Mesenchymal stem cell (in vitro differentiated cells and primary cell): ENCODE data around the gene RSF1.

Experiments
- DNase-seq: peaks from one replicate; pipeline ENCODE4 v3.0.0-alpha.2; 2013
- H2AFZ ChIP-seq: one replicate; pipeline ENCODE4 v1.6.1; 2013; ENCODE audit warnings: low read depth, mild to moderate bottlenecking, control low read depth, inconsistent platforms, low read length, moderate library complexity
- H2AK5ac ChIP-seq: 2 replicates; pipeline ENCODE4 v1.6.1; 2013; ENCODE audit warnings: low read length, moderate library complexity, mild to moderate bottlenecking, inconsistent platforms; ENCODE audit not compliant: severe bottlenecking
- H2BK120ac ChIP-seq: one replicate; pipeline ENCODE4 v1.6.1; 2013; ENCODE audit warnings: low read depth, mild to moderate bottlenecking, inconsistent platforms, low read length, moderate library complexity
- H2BK12ac ChIP-seq, 2 experiments: one replicate each; pipeline ENCODE4 v1.6.1; 2013; ENCODE audit warnings: inconsistent platforms in 2 of 2, low read length in 2 of 2, mild to moderate bottlenecking in 2 of 2, moderate library complexity in 2 of 2, control low read depth in 1 of 2
- H2BK15ac ChIP-seq: one replicate; pipeline ENCODE4 v1.6.1; 2013; ENCODE audit warnings: mild to moderate bottlenecking, low read depth, inconsistent platforms; ENCODE audit not compliant: poor library complexity, severe bottlenecking
- H2BK5ac ChIP-seq: 2 replicates; pipeline ENCODE4 v1.6.1; 2013; ENCODE audit warnings: low read depth, mild to moderate bottlenecking, low read length, control low read depth, inconsistent platforms; ENCODE audit not compliant: poor library complexity, severe bottlenecking
- H3K14ac ChIP-seq, 2 experiments: one replicate each; pipeline ENCODE4 v1.6.1; 2013; ENCODE audit warnings: inconsistent platforms in 2 of 2, low read length in 2 of 2, control low read depth in 1 of 2, mild to moderate bottlenecking in 1 of 2, moderate library complexity in 1 of 2
- H3K18ac ChIP-seq, 2 experiments: one replicate each; pipeline ENCODE4 v1.6.1; 2013; ENCODE audit warnings: inconsistent platforms in 2 of 2, low read length in 2 of 2, control low read depth in 1 of 2, low read depth in 1 of 2, mild to moderate bottlenecking in 1 of 2
- H3K23ac ChIP-seq, 2 experiments: one replicate each; pipeline ENCODE4 v1.6.1; 2013; ENCODE audit warnings: inconsistent platforms in 2 of 2, low read length in 2 of 2, mild to moderate bottlenecking in 2 of 2, moderate library complexity in 2 of 2, control low read depth in 1 of 2
- H3K27ac ChIP-seq: 2 replicates; pipeline ENCODE4 v1.5.1; 2013; ENCODE audit warnings: mild to moderate bottlenecking, moderate library complexity, low read length, control low read depth, inconsistent platforms; ENCODE audit not compliant: poor library complexity, severe bottlenecking
- H3K27me3 ChIP-seq, 2 experiments: 2 replicates each; pipeline versions ENCODE4 v1.6.1 to v1.7.0; 2013; ENCODE audit warnings: low read length in 2 of 2, mild to moderate bottlenecking in 2 of 2, moderate library complexity in 2 of 2, control low read depth in 1 of 2, inconsistent platforms in 1 of 2; ENCODE audit not compliant: control insufficient read depth in 1 of 2, insufficient read depth in 1 of 2
- H3K36me3 ChIP-seq, 2 experiments: 2 replicates each; pipeline versions ENCODE4 v1.6.1 to v1.7.0; 2013; ENCODE audit warnings: low read length in 2 of 2, control low read depth in 1 of 2, inconsistent platforms in 1 of 2, low read depth in 1 of 2, mild to moderate bottlenecking in 1 of 2; ENCODE audit not compliant: insufficient read depth in 2 of 2, control insufficient read depth in 1 of 2
- H3K4ac ChIP-seq, 2 experiments: one replicate each; pipeline ENCODE4 v1.6.1; 2013; ENCODE audit warnings: inconsistent platforms in 2 of 2, low read length in 2 of 2, mild to moderate bottlenecking in 2 of 2, moderate library complexity in 2 of 2, control low read depth in 1 of 2, low read depth in 1 of 2
- H3K4me1 ChIP-seq: 2 replicates; pipeline ENCODE4 v1.6.1; 2013; ENCODE audit warnings: low read depth, low read length, control low read depth; ENCODE audit not compliant: control insufficient read depth, insufficient read depth
- H3K4me2 ChIP-seq: 2 replicates; pipeline ENCODE4 v1.6.1; 2013; ENCODE audit warnings: low read length, mild to moderate bottlenecking, inconsistent platforms; ENCODE audit not compliant: poor library complexity, severe bottlenecking
- H3K4me3 ChIP-seq, 2 experiments: 2 replicates each; pipeline versions ENCODE4 v1.5.1 to v1.7.0; 2013; ENCODE audit warnings: low read length in 2 of 2, mild to moderate bottlenecking in 2 of 2, control low read depth in 1 of 2, low read depth in 1 of 2; ENCODE audit not compliant: insufficient read depth in 1 of 2
- H3K79me1 ChIP-seq: replicated peaks from 2 replicates; pipeline ENCODE4 v1.6.1; 2013; ENCODE audit warnings: mild to moderate bottlenecking, control low read depth, low read length, inconsistent platforms; ENCODE audit not compliant: poor library complexity, severe bottlenecking
- H3K9ac ChIP-seq: 2 replicates; pipeline ENCODE4 v1.7.0; 2013; ENCODE audit warnings: mild to moderate bottlenecking, low read length, moderate library complexity
- H3K9me3 ChIP-seq: 2 replicates; pipeline ENCODE4 v1.7.0; 2013; ENCODE audit warnings: mild to moderate bottlenecking, low read length; ENCODE audit not compliant: control insufficient read depth
- H4K8ac ChIP-seq: one replicate; pipeline ENCODE4 v1.6.1; 2013; ENCODE audit warnings: inconsistent platforms, mild to moderate bottlenecking, low read length, moderate library complexity
- H4K91ac ChIP-seq: one replicate; pipeline ENCODE4 v1.6.1; 2013; ENCODE audit warnings: mild to moderate bottlenecking, low read length, inconsistent platforms
- WGBS: methylation state at CpG from one replicate; pipeline ENCODE4 v1.1.7; 2013; ENCODE audit warnings: mixed read lengths; 5-methylcytosine and 5-hydroxymethylcytosine counted together

RSF1 gene

DNA sequence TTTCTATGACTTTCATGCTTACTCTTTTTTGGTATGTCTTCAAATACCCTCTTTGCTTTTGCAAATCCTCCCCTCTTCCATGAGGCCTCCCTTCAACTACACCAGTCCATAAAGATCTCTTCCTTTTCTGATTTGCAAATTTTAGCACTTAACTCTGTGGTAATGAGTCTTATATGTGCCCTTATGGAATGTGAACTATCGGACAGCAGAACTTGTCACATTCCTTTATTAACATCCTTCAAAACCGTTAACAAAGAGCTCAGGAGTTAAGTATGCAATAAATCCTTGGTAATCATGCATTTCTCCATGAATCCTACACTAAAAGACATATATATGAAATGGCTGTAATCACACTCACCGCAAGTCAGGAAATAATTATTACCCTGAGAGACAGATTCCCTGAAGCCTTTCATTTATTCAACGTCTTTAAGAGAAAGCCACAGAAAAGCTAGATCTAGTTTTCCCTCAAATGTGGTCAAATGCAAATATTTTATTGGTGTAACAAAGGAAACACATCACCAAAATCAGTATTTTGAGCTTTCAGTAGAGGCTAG is 190.3 kb downstream of the RSF1 start:
- no peak overlapping the region for H2AK5ac ChIP-seq
- DNase-seq = no peak
- no peaks in the 10 kb centered on the region for H3K27me3 ChIP-seq
- H2AFZ ChIP-seq = no peak overlapping the region
- peaks cover 10 to 22% of the 10 kb centered on the region in 2 experiments for H3K36me3 ChIP-seq
- H4K8ac ChIP-seq = no peak overlapping the region
- peaks cover 16% of the 10 kb centered on the region for H3K79me1 ChIP-seq
- no peak overlapping the region for H3K9ac ChIP-seq
- no peak overlapping the region for H3K23ac ChIP-seq
- H2BK12ac ChIP-seq = no peak overlapping the region
- no peak overlapping the region for H3K27ac ChIP-seq
- no peak overlapping the region for H3K4ac ChIP-seq
- no peak overlapping the region for H3K4me2 ChIP-seq
- H3K18ac ChIP-seq = no peak overlapping the region
- H4K91ac ChIP-seq = no peak overlapping the region
- H3K4me1 ChIP-seq = no peaks in the 10 kb centered on the region
- no peak overlapping the region for H3K14ac ChIP-seq
- no peak overlapping the region for H2BK5ac ChIP-seq
- H2BK15ac ChIP-seq = no peak overlapping the region
- no peak overlapping the region for H3K4me3 ChIP-seq
- H2BK120ac ChIP-seq = no peak overlapping the region
- no peaks in the 10 kb centered on the region for H3K9me3 ChIP-seq
- 94% methylated on average over 3 of the region's 4 CpGs for WGBS

DNA sequence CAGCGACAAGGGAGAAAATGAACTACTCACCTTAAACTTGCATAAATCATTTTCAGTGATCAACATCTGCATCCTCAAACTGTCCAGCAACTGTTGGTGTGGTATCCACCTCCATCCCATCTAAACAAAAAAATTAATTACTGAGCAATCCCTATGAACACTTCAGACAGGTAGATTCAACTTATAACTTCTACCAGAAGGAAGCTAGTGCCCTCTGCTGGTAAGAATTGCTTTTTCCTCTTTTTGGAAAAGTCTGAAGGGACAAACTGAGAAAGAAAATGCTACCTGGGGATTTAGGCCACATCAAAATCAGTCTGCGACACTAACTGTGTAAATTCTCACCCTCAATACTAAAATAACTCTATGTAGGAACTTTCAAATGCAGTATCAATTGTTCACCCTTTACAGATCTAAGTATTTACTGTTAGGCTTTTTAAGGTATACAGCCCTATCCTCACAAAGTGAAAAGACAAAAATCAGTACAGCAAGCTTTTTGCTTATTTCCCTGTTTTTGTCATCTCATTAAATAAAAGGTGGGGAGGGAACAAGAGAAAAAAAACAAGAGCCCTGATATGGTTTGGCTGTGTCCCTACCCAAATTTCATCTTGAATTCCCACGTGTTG is 200.8 kb downstream of the RSF1 start:
- 86% methylated on average over 3 of the region's 3 CpGs for WGBS
- no peak overlapping the region for H3K23ac ChIP-seq
- no peak overlapping the region for H3K9ac ChIP-seq
- H2AFZ ChIP-seq = no peak overlapping the region
- H3K4me3 ChIP-seq = no peak overlapping the region
- no peak overlapping the region for H2BK5ac ChIP-seq
- no peak overlapping the region for H4K8ac ChIP-seq
- no peak overlapping the region for H2BK12ac ChIP-seq
- no peaks in the 10 kb centered on the region for H3K4me1 ChIP-seq
- H3K9me3 ChIP-seq = no peaks in the 10 kb centered on the region
- no peak overlapping the region for H2BK15ac ChIP-seq
- H3K36me3 ChIP-seq = peaks cover 18 to 77% of the 10 kb centered on the region in 2 experiments
- no peak overlapping the region for H2BK120ac ChIP-seq
- DNase-seq = peak; percentile 54
- H3K18ac ChIP-seq = no peak overlapping the region
- no peak overlapping the region for H3K4me2 ChIP-seq
- H3K27me3 ChIP-seq = no peaks in the 10 kb centered on the region
- H2AK5ac ChIP-seq = no peak overlapping the region
- no peak overlapping the region for H4K91ac ChIP-seq
- H3K14ac ChIP-seq = no peak overlapping the region
- H3K79me1 ChIP-seq = peaks cover 11% of the 10 kb centered on the region
- no peak overlapping the region for H3K27ac ChIP-seq
- H3K4ac ChIP-seq = no peak overlapping the region

DNA sequence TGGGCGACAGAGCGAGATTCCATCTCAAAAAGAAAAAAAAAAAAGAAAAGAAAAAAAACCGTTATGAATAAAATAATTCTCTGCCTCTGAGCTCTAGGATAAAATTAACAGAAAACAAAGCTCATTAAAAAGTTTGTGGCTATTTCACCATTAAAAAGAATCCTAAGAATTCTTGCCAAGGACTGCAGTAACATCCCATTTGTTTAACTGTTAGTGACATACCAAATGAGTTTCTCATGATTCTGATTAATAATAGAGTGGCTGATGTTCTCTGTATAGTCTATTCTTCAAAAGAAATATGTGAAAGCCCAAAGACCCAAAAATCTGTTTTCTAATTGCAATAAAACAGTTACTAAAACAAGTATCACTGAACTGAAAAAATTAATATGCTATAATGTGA is 202.6 kb downstream of the RSF1 start:
- Histone ChIP-seq H2AFZ (no peak overlapping the region), H2BK5ac (no peak overlapping the region), H4K91ac (no peak overlapping the region), H3K4me3 (no peak overlapping the region), H3K27ac (no peak overlapping the region), H2BK120ac (no peak overlapping the region), H2BK15ac (no peak overlapping the region), H3K18ac (no peak overlapping the region), H3K27me3 (no peaks in the 10 kb centered on the region), H3K4me2 (no peak overlapping the region), H3K23ac (no peak overlapping the region), H3K9ac (peak overlapping the region; percentile 37), H3K9me3 (no peaks in the 10 kb centered on the region), H3K36me3 (peaks cover 18 to 74% of the 10 kb centered on the region in 2 experiments), H3K4me1 (no peaks in the 10 kb centered on the region), H3K4ac (no peak overlapping the region), H2BK12ac (no peak overlapping the region), H3K79me1 (peaks cover 4% of the 10 kb centered on the region), H3K14ac (no peak overlapping the region), H2AK5ac (no peak overlapping the region), H4K8ac (no peak overlapping the region)
- DNase-seq = peak; percentile 22
- WGBS = 100% methylated on average over 1 of the region's 3 CpGs

DNA sequence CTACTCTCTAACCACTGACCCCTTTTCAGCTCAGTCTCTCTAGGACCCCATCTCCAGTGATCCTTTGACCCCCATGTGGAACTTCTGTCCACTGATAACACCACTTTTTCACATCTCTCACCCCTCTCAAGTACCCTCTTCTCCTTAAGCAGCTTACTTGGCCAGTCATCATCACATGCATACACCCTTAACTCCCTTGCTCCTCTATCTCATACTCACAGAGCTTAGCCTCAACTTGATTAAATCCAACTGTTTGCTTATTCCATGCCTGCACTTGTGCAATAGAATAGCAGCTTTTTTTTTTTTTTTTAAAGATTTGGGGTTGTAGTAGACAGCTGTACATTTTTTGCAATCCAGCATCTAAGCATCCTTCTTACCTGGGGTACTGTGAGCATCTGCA is 208.6 kb downstream of the RSF1 start:
- H3K27me3 ChIP-seq = no peaks in the 10 kb centered on the region

More for the DNA sequence above, 208.6 kb downstream of the RSF1 start:
- H2BK12ac ChIP-seq = no peak overlapping the region
- no peak overlapping the region for H3K23ac ChIP-seq
- no peak overlapping the region for H3K4me2 ChIP-seq
- H3K18ac ChIP-seq = no peak overlapping the region
- H4K8ac ChIP-seq = no peak overlapping the region
- H3K9ac ChIP-seq = no peak overlapping the region
- H2AK5ac ChIP-seq = no peak overlapping the region
- no peak overlapping the region for H3K4me3 ChIP-seq
- no peak for DNase-seq
- H3K4me1 ChIP-seq = no peaks in the 10 kb centered on the region
- no peak overlapping the region for H2BK120ac ChIP-seq
- H3K4ac ChIP-seq = no peak overlapping the region
- H3K9me3 ChIP-seq = no peaks in the 10 kb centered on the region
- no peak overlapping the region for H3K14ac ChIP-seq
- peaks cover 1% of the 10 kb centered on the region for H3K79me1 ChIP-seq
- H3K27ac ChIP-seq = no peak overlapping the region
- H2BK15ac ChIP-seq = no peak overlapping the region
- H4K91ac ChIP-seq = no peak overlapping the region
- no peak overlapping the region for H2AFZ ChIP-seq
- H2BK5ac ChIP-seq = no peak overlapping the region
- H3K36me3 ChIP-seq = peaks cover 9 to 82% of the 10 kb centered on the region in 2 experiments
